Activated T-cell treated with anti-CD3 and anti-CD28 coated beads, Interleukin-2, amount 50 U/mL, for 24 hours (primary cell): Measurements from ENCODE around the gene ANK3.

Source experiments
- DNase-seq: peaks from one replicate; pipeline ENCODE4 v3.0.0-alpha.2; 2020
- H3K27ac Mint-ChIP-seq: 2 replicates; pipeline ENCODE4 v1.8.0; 2020; ENCODE audit warnings: mild to moderate bottlenecking, mixed read lengths
- H3K27me3 Mint-ChIP-seq: 2 replicates; pipeline ENCODE4 v1.8.0; 2020; ENCODE audit warnings: mixed read lengths
- H3K36me3 Mint-ChIP-seq: 2 replicates; pipeline ENCODE4 v1.8.0; 2020; ENCODE audit warnings: low read depth, mixed read lengths
- H3K4me1 Mint-ChIP-seq: 2 replicates; pipeline ENCODE4 v1.8.0; 2020; ENCODE audit warnings: low read depth, mixed read lengths
- H3K4me3 Mint-ChIP-seq: 2 replicates; pipeline ENCODE4 v1.8.0; 2020; ENCODE audit warnings: mild to moderate bottlenecking, moderate library complexity, mixed read lengths
- H3K9me3 Mint-ChIP-seq: 2 replicates; pipeline ENCODE4 v1.8.0; 2020; ENCODE audit warnings: mixed read lengths

The ANK3 gene

GRCh38 chr10:60025279-60025678 lies 364.4 kb downstream of the ANK3 start:
- H3K27ac Mint-ChIP-seq = no peak overlapping the region

GRCh38 chr10:60024506-60024905 lies 365.2 kb downstream of the ANK3 start:
- H3K36me3 Mint-ChIP-seq = peaks cover 2% of the 10 kb centered on the region
- no peaks in the 10 kb centered on the region for H3K4me1 Mint-ChIP-seq
- H3K27me3 Mint-ChIP-seq = no peaks in the 10 kb centered on the region
- no peak overlapping the region for H3K27ac Mint-ChIP-seq
- H3K4me3 Mint-ChIP-seq = no peak overlapping the region
- no peaks in the 10 kb centered on the region for H3K9me3 Mint-ChIP-seq
- DNase-seq = no peak

More at GRCh38 chr10:60025279-60025678, 364.4 kb downstream of the ANK3 start:
- H3K4me1 Mint-ChIP-seq = no peaks in the 10 kb centered on the region
- H3K9me3 Mint-ChIP-seq = no peaks in the 10 kb centered on the region
- H3K4me3 Mint-ChIP-seq = no peak overlapping the region
- peaks cover 3% of the 10 kb centered on the region for H3K36me3 Mint-ChIP-seq
- H3K27me3 Mint-ChIP-seq = no peaks in the 10 kb centered on the region
- no peak for DNase-seq

- Mint-ChIP-seq H3K4me1 (no peaks in the 10 kb centered on the region), H3K27me3 (peaks cover 4% of the 10 kb centered on the region), H3K9me3 (no peaks in the 10 kb centered on the region), H3K36me3 (no peaks in the 10 kb centered on the region), H3K27ac (no peak overlapping the region), H3K4me3 (no peak overlapping the region)
- no peak for DNase-seq
Measured at GRCh38 chr10:60023155-60023877, 366.4 kb downstream of the ANK3 start.

DNA sequence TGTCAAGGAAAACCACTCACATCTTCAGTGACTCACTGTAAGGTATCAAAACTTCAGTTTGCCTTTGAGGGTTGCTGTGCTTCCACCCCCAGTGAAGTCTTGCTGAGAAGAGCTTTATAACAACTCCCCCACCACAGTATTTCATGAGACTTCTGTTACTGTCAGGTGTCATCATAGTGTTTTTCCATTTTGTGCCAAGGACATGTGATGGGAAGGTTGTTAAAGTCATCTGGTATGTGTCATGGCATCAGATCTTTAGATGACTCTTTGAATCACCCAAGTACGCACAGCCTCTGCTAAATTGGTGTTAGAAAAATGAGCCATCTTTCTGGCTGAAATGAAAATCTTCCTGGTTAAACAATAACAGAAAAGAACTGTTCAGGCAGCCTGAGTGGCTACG lies 368.3 kb downstream of the ANK3 start:
- Mint-ChIP-seq H3K36me3 (no peaks in the 10 kb centered on the region), H3K4me1 (no peaks in the 10 kb centered on the region), H3K27ac (no peak overlapping the region), H3K9me3 (no peaks in the 10 kb centered on the region), H3K4me3 (no peak overlapping the region), H3K27me3 (peaks cover 4% of the 10 kb centered on the region)
- no peak for DNase-seq

DNA sequence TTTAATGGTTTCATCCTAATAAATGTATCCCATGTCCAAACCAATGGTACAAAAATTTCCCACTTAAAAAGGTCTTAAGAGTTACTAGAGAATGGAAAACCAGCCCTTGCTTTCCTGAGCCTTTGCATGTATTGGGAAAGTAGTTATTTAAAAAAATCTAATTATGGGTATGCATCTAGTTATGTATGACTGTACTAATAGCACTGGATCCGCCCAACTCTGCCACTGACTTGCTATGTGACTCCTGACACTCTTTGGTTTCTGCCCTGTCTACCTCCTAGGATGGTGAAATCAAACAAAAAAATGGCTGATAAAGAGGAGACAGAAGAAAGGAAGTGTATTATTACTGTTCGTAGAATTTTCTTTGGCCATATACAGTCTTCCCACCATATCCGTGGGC lies 372.9 kb downstream of the ANK3 start:
- H3K9me3 Mint-ChIP-seq = no peaks in the 10 kb centered on the region
- H3K36me3 Mint-ChIP-seq = no peaks in the 10 kb centered on the region
- no peaks in the 10 kb centered on the region for H3K4me1 Mint-ChIP-seq
- peaks cover 10% of the 10 kb centered on the region for H3K27me3 Mint-ChIP-seq
- H3K4me3 Mint-ChIP-seq = no peak overlapping the region
- DNase-seq = no peak
- no peak overlapping the region for H3K27ac Mint-ChIP-seq

DNA sequence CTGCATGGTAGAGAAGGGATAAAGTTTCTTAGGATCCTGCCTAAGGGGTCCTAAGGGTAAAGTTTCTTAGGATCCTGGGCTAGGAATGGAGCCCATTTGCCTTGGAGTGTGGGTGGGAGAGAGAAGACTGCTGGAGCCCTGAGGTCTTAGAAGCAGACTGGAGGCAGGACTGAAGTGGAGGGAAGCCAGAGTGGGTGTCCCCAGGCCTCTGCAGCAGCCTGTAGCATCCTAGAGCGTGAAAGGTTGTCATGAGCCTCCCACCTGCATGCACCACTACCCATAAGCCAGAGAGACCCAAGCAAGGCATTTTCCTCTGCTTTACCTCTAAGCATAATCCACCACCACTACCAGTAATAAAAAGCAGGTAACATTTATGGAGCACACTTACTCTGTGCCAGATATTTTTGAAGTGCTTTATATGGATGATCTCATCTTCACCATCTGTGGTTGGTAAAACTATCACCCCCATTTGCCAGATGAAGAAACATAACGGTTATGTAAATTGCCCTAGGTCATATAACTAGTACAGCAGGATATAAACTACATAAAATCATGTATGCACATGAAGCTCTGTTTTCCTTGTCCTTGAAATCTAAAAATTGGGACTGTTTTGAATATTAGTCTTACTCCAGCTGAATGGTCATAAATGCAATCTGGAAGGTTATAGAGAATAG lies 379.8 kb downstream of the ANK3 start:
- Mint-ChIP-seq H3K27me3 (peaks cover 8% of the 10 kb centered on the region), H3K4me1 (no peaks in the 10 kb centered on the region), H3K27ac (no peak overlapping the region)

GRCh38 chr10:60009276-60009675 lies 380.4 kb downstream of the ANK3 start:
- Mint-ChIP-seq H3K27me3 (peaks cover 8% of the 10 kb centered on the region), H3K9me3 (no peaks in the 10 kb centered on the region), H3K4me1 (no peaks in the 10 kb centered on the region), H3K36me3 (no peaks in the 10 kb centered on the region), H3K27ac (no peak overlapping the region), H3K4me3 (no peak overlapping the region)
- no peak for DNase-seq

More for the DNA sequence above, 379.8 kb downstream of the ANK3 start:
- H3K4me3 Mint-ChIP-seq = no peak overlapping the region
- no peaks in the 10 kb centered on the region for H3K9me3 Mint-ChIP-seq
- DNase-seq = no peak
- no peaks in the 10 kb centered on the region for H3K36me3 Mint-ChIP-seq

GRCh38 chr10:60008816-60009215 lies 380.9 kb downstream of the ANK3 start:
- H3K4me1 Mint-ChIP-seq = no peaks in the 10 kb centered on the region
- H3K27me3 Mint-ChIP-seq = peaks cover 8% of the 10 kb centered on the region
- DNase-seq = no peak
- H3K4me3 Mint-ChIP-seq = no peak overlapping the region
- H3K9me3 Mint-ChIP-seq = no peaks in the 10 kb centered on the region
- no peaks in the 10 kb centered on the region for H3K36me3 Mint-ChIP-seq
- no peak overlapping the region for H3K27ac Mint-ChIP-seq

DNA sequence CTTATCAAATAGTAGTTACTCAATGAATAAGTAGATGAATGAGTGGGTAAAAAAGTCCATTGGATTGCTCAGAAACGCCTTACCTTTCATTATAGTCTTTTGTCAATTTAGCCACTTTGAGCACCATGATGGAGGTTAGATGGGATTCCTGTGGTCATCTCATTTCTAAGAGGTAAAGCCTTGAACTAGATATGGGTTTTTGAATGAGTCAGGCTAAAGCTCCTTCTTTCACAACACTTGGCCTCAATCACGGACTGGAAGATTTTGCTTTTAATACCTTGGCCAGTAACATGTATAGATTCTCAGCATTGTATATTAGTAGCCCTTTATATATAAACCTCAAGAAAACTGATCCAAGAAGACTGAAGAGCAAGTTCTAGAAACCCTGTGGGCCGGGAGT lies 383.6 kb downstream of the ANK3 start:
- Mint-ChIP-seq H3K27ac (no peak overlapping the region), H3K4me3 (no peak overlapping the region), H3K36me3 (no peaks in the 10 kb centered on the region), H3K4me1 (peaks cover under 1% of the 10 kb centered on the region), H3K27me3 (peaks cover 2% of the 10 kb centered on the region), H3K9me3 (no peaks in the 10 kb centered on the region)
- DNase-seq = no peak

DNA sequence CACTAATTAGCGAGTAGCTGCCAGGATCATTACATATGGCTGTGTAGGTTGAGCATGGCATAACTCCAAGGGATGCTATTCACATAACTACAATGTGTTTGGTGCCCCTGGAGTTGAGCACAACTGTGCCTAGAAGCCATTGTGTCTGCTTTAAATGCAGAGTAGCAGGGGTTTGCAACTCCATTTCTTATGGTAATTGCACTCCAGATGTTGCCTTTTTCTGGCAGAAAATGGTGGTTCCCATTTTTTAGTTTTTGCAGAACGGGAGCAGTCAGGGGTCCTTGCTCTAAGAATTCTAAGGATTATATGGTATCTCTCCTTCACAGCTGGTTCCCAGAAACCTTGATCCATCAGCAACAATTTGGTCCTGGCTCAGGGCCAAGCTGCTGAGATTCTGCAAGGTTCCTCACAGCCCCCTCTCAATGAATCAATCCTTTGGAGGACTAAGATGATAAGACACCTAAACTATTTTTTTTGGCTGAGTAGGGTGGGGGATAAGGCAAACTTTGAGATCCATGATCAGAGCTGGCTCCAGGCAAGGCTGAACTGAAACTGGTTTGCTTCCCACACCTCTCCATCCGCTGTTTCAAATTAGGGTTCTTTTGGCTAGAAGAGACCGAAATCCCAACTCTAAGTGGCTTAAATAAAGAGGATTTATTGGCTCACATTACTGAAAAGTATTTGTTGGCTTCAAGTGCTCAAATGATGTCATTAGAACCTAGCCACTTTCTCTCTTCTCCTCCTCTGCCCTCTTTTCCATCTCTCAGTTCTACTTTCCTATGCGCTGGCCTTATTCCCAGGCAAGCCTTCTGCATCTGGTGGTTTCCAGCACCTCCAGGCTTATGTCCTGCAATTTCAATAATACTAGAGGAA lies 385.8 kb downstream of the ANK3 start:
- H3K4me1 Mint-ChIP-seq = peaks cover 13% of the 10 kb centered on the region
- H3K36me3 Mint-ChIP-seq = no peaks in the 10 kb centered on the region
- peaks cover 2% of the 10 kb centered on the region for H3K27me3 Mint-ChIP-seq
- DNase-seq = no peak
- peaks cover 7% of the 10 kb centered on the region for H3K9me3 Mint-ChIP-seq
- no peak overlapping the region for H3K27ac Mint-ChIP-seq
- no peak overlapping the region for H3K4me3 Mint-ChIP-seq

GRCh38 chr10:60000747-60001146 lies 388.9 kb downstream of the ANK3 start:
- peaks cover 8% of the 10 kb centered on the region for H3K27me3 Mint-ChIP-seq
- H3K36me3 Mint-ChIP-seq = no peaks in the 10 kb centered on the region
- peak overlapping the region; percentile 63 for H3K27ac Mint-ChIP-seq
- H3K4me3 Mint-ChIP-seq = no peak overlapping the region
- H3K9me3 Mint-ChIP-seq = peaks cover 7% of the 10 kb centered on the region
- H3K4me1 Mint-ChIP-seq = peaks cover 18% of the 10 kb centered on the region
- DNase-seq = no peak

- no peak overlapping the region for H3K4me3 Mint-ChIP-seq
- H3K27me3 Mint-ChIP-seq = peaks cover 19% of the 10 kb centered on the region
- H3K9me3 Mint-ChIP-seq = peaks cover 7% of the 10 kb centered on the region
- DNase-seq = no peak
- peaks cover 18% of the 10 kb centered on the region for H3K4me1 Mint-ChIP-seq
- H3K27ac Mint-ChIP-seq = peak overlapping the region; percentile 77
- no peaks in the 10 kb centered on the region for H3K36me3 Mint-ChIP-seq
Measured at GRCh38 chr10:59997827-59998525, 391.7 kb downstream of the ANK3 start.

GRCh38 chr10:59995862-59996261 lies 393.8 kb downstream of the ANK3 start:
- Mint-ChIP-seq H3K27ac (no peak overlapping the region), H3K4me1 (peaks cover 19% of the 10 kb centered on the region), H3K4me3 (no peak overlapping the region), H3K27me3 (peaks cover 29% of the 10 kb centered on the region), H3K36me3 (no peaks in the 10 kb centered on the region), H3K9me3 (peaks cover 7% of the 10 kb centered on the region)
- DNase-seq = no peak

DNA sequence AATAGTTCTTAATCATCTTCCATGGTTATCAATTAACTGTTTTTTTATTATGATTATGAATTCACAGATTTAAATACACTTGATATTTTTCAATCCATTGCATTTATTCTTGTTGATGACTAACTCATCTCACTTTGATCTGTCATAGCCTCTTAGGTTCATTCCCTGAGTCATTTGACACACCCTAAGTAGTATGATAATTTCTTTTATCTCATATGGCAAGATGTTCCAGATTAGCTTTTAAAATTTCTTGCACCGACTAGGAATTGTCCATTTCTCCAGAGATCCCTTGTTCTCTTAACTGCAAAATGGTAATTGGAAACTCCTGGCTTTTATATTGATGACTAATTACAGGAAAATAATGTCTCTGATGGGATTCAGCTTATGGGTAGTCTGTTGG lies 395.7 kb downstream of the ANK3 start:
- H3K9me3 Mint-ChIP-seq = no peaks in the 10 kb centered on the region
- DNase-seq = no peak
- H3K36me3 Mint-ChIP-seq = no peaks in the 10 kb centered on the region
- H3K4me1 Mint-ChIP-seq = peaks cover 9% of the 10 kb centered on the region
- H3K27ac Mint-ChIP-seq = no peak overlapping the region
- H3K4me3 Mint-ChIP-seq = no peak overlapping the region
- H3K27me3 Mint-ChIP-seq = peaks cover 36% of the 10 kb centered on the region
